Stromal cell of bone marrow (primary cell): ENCODE measurements around the gene PTGES2.
"Not testable (repeated sequence)": the region's sequence is repeated elsewhere in the genome, so short reads cannot be mapped to it uniquely, and the experiment has no call there.

Source experiments
- DNase-seq: peaks from one replicate; pipeline ENCODE4 v3.0.0-alpha.2; 2012; ENCODE audit warnings: low read depth

Gene PTGES2

DNA sequence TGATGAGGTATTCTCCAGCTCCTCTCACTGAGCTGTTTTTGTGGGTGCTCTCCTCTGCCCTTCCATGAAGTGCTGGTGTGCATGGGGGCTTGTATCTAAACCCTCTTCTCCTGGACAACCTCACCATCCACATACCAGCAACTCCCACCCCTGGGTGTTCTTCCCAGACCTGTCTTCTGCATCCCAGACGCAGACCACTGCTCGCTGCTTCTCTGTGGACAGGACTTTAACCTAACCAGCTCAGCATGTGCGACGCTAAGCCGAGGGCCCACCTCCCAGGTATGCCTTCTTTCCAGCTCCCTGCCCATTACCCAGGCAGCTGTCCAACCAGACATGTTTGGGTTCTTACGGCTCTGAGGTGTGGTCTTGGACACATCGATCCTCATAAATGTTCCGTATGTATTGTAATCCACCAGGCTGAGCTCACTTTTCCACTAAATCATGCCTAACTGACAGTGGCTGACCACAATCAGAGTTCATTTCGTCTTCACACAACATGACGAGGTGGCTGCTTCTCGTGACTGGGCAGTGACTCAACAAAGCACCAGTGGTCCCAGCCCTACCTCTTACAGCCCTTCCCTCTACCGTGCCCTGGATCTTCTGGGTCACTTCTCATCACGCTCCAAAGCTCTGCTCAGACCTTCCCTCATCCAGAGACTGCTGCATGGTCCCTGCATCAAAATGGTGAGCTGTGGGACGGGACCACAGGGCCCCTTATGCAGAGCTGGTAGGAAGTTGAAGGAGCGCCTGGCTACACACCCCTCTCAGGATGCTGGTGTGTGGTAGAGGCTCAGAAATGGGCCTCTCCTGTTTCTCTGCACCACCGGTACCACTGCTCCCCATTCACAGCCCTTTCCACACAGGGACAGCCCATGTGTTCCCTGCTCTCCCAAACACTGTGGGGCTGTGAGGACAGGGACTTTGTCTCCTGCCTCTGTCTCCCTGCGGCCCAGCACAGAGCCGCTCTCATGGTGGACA, 9.6 kb upstream of the PTGES2 start:
- no peak for DNase-seq

DNA sequence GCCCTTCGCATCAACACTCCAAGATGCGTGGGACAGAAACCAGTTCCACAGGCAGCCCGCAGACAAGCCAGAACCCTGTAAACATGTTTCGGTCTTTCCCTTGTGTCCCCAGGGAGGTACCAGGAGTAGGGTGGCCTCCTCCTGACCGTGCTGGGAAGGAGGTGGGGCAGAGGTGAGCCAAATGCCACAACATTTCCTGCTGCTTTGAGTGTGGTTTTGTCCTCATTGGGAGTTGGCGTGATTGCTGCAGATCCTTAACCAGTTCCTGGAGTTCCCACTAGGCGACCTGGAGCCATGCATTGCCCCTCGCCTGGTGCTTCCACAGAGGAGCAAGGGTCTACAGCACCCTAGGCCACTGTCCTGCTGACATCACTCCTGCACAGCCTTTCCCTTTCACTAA, 8.0 kb upstream of the PTGES2 start:
- DNase-seq = not testable (repeated sequence)

DNA sequence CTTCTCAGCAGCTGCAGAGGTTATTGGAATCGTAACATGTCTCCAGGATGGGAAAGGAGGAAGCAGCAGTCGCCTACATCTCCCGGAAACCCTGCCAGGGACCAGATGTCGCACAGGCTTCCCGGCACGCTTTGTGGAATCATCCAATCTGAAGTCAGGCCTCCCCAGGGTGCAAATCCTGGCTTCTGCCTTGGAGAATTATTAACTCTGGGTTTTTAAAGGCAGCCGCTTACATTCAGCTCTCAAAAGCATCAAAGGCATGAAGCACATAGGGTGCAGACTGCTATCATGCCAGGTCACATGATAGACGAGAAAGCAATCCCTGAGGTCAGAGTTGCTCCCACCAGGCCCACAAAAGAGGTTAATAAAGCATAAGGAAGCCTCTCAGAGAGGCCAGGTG, 4.6 kb upstream of the PTGES2 start:
- DNase-seq = not testable (repeated sequence)

DNA sequence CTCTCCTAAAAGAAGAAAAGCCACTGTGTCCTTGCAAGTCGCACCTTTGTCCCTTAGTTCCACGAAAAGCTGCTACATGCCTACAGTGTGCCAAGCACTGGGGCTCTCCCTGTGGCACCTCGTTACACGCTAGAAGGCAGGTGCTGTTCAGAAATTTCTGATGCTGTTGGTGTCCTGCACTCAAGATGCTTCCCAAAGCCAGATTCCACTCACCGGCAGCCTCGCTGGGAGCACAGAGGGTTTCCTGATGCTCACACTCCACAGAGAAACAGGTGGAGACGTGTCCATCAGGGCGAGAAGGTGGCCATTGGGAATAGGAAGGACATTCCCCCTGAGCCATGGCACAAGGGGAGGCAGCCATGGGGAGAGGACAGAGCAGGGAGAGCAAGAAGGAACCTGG, 3.8 kb upstream of the PTGES2 start:
- DNase-seq = not testable (repeated sequence)

DNA sequence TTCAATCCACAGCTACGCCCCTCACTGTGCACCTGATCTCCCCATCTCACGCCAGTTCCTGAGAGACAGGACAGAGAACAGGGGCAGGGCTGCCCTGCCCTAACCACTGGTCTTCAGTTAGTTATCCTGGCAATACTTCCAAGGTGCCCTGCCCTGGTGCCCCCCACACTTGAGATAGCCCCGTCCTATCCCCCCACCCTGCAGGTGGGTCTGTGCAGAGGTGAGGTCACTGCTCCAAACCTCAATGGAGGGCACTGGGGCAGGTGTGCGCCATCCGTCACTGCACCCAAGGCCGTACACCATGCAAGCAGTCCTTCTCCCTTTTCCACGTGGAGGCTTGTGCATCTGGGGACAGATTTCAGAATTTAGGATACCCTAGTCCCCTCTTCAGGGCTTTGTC, 3.1 kb upstream of the PTGES2 start:
- not testable (repeated sequence) for DNase-seq

DNA sequence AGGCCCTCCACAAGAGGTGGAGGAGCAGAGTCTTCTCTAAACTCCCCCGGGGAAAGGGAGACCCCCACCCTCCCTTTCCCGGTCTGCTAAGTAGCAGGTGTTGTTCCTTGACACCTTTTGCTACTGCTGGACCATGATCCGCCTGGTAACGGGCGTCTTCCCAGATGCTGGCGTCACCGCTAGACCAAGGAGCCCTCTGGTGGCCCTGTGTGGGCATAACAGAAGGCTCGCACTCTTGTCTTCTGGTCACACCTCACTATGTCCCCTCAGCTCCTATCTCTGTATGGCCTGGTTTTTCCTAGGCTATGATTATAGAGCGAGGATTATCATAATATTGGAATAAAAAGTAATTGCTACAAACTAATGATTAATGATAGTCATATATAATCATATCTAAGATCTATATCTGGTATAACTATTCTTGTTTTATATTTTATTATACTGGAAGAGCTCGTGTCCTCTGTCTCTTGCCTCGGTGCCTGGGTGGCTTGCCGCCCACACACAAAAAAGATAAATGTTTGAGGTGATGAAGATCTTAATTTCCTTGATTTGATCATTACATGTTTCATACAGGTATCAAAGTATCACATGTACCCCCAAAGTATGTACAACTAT, 2.6 kb upstream of the PTGES2 start:
- DNase-seq = not testable (repeated sequence)

DNA sequence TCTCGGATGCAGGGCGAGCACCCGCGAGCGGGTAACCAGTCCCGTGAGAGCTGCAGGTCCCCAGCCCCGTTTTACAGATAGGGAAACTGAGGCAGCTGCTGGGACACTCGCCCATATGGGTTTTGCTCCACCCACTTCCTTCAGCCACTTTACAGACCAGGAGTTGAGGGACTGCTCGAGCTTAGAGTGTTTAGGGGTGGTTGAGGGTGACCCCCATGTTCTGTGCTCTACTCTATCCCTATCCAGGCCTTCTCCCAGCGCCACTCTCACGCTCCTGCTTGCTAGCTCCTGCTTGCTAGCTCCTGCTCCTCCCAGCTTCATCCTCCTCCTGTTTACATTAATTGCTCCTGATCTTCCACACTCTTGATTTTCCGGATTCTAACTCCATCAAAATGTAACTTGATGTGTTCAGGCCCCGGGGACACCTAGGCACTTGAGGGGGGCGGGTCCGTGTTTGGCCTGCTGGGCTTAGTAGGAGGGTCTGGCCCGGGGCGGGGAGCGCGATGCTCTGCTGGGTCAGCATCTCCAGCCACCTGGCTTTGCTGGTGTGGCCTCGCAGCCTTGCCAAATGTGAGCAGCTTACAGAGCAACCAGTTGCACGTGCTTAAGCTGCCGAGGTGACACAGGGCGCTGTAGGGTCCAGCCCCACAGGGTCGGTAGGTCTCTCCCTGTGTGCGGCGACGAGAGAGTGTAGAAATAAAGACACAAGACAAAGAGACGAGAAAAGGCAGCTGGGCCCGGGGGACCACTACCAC, 1.5 kb upstream of the PTGES2 start:
- no peak for DNase-seq

DNA sequence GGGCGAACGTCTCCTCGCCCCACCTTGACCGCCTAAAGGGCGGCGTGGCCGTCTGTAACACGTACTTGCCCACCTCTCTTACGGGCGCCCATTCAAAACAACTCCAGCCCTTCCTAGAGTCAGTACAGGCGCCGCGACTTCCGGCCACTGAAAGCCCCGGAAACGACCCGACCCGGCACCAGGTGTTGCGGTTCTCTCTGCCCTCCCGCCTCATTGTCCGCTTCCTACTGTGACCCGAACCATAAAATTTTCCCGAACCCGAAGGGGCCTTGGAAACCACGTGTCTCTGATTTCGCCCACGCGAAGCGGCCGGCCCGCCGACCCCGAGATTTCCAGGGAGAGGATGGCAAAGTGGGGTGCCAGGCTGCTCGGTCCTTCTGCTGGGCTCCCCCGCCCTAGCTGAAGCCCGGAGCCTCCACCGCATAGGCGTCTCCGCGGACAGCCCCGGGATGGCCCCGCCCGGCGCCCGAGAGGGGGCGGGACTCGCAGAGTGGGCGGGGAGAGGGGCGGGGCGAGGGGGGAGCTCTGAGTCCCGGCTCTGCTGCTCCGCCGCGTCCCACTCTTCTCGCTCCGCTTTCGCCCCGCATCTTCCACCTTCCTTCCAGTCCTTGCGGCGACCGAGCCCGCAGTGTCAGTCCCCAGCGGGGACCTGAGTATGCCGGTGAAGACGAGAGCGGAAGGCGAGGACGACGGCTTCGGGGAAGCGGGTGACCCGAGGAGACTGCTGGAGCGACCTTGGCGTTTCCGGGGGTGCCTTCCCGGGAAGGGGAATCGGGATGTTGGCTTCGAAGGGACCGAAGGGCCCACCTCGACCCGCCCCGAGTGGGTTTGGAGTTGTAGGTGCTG, 684 bp upstream of the PTGES2 start:
- peak; percentile 87 for DNase-seq

DNA sequence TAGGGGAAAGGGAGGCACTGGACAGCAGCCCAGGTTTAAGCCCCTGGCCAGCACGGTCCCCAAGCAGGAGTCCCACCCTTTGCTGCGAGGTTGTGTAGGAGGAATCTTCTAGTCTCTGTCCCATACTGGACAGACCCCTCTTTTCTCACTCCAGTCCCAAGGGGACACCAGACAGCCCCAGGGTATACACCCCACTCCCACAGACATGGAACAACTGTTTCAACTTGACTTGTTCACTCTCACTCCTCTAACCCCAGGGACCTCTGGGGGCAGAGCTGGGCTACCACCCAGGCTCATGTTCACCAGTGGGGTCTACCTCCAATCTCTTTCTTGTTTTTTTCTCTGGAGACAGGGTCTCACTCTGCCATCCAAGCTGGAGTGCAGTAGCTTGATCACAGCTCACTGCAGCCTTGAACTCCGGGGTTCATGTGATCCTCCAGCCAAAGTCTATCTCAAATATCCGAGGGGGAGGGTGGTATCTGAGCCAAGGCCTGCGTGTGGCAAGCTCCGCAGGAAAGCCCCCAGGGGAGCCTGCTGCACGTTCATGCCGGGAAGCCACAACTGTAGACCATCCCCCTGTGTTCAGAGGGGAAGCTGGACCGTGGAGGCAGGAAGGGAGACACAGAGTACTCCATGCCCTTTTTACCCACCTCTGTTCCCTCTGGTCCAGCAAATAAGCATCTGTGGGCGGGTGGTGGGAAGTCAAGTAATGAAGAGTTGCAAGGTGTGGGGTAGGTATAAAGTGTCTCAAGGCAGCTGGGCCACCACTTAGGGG, 1.8 kb downstream of the PTGES2 start:
- no peak for DNase-seq

DNA sequence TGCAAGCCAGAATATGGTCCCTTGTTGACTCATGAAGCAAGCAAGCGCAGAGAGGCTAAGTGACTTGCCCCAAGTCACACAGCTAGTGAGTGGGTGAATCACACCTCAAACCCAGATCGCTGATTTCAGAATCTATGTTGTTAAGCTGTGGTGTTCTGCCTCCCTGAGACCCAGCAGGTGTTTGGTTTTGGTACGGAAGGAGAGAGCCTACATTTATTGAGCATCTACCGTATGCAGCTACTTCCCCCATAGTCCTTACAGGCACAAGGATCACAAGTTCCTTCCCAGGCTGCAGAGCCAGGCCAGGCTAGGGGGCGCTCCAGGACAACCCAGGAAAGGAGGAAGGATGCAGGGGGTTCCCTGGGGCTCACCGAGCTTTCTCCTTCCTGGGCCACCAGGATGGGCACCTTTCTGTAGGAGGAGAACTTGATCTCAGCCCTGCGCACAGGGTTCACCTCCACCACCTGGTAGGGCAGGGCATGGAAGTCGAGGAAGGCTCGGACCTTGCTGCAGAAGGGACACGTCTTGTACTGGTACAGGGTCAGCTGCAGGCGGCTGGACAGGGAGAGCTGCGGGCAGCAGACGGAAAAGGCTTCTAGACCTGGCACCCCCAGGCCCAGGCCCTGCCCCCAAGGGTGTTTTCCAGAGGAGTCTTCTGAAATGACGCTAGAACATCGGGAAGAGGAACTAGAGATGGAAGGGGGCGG, 2.5 kb downstream of the PTGES2 start:
- DNase-seq = peak; percentile 20

DNA sequence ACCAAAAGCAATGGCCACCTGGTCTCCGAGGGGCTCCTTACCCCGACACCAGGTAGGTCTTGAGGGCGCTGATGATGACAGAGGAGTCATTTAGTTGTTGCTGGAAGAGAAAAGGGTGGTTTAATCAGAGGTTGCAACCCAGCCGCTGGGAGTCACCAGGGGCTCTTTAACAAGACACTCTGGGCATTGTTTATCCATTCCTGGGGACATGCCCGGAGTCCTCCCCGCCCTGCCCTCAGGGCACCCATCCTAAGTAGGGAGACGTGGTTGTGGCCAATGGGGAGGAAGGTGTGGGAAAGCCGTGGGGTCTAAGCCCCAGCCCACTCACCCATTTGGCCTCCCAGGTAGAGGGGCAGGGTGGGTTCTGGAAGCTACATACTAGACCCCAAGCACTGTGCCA, 3.1 kb downstream of the PTGES2 start:
- DNase-seq = no peak

DNA sequence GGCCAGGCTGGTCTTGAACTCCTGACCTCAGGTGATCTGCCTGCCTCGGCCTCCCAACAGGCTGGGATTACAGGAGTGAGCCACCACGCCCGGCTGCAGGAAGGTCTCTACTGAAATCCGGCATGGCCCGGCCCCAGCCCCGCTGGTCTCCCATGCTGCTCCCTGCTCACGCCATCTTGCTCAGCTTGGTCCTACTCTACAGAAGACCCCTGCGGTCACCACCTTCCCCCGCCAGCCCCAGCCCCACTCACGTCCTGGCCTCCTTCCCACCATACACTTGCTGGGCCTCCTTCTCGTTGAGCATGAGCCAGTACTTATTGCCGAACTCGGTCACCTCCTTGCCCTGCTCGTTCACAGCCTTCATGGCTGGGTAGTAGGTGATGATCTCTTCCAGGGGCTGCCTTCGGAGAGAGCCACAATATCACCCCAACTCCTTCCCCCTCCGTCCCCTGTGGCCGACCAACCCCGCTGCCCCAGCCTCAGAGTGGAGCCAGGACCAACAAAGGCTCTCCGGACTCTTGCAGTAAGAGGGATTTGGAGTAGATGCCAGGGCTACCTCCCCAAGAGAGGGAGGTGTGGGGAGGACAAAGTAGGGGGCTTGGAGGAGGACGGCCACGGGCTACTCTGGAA, 4.0 kb downstream of the PTGES2 start:
- DNase-seq = no peak

DNA sequence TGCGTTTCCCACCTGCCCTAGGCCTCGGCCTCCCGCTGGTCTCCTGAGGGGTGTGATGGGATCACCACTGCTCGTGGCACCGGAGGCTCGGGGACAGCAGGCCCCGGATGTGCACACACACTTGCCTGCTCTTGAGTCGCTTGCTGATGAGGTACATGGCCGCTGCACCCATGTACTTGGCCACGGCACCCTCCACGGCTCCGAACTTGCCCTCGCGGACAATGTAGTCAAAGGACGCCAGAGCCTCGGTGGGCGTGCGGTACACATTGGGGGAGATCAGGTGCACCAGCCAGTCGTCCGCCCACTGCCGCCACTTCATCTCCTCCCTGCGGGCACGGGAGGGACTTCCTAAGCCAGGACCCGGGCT, 4.7 kb downstream of the PTGES2 start:
- no peak for DNase-seq

DNA sequence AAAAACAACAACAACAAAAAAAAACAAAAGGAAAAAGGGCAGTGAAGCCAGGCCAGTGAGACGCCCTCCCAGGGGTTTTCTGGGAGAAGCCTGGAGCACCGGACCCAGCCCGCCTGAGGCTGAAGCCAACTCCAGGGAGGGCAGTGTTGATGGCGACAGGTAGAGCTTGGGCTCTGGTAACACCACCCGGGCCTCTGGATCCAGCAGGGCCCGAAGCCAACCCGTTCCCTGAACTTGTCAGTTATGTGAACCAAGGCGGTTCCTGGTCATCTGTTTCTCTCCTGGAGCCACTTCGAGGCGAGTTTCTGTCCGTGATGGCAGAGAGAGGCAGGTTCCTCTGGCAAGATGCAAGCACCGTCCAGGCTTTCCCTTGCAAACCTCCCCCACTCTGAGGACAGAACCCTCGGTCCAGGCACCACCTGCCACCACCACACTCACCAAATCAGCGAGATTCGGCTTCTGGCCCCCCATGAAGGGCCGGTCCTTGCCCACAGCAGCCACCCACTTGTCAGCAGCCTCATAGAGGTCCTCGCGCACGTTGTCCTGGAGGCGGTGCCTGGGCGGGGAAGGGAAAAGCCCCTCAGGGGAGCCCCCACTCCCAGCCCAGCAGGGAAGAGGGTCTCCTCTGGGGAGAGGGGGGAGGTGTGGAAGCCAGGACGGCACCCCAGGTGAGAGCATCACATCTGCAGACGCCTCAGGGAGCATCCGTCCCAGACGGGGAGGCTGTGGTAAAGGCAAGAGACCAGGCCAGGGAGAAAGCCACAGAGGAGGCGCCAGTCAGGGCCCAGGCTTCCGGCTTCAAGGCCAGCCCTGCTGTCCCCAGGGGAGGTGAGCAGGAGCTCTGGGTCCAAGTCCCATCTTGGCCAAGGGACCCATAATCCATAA, 5.4 kb downstream of the PTGES2 start:
- no peak for DNase-seq

DNA sequence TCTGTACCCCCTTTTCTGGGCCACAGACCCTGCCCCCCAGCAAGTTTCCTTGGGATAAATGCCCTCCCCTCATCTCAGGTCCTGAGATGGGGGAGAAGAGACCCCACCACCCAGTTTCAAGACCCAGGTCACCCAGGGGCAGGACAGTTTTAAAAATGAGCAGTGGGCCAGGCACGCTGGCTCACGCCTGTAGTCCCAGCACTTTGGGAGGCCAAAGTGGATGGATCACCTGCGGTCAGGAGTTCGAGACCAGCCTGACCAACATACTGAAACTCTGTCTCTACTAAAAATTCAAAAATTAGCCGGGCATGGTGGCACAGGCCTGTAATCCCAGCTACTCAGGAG, 6.1 kb downstream of the PTGES2 start:
- no peak for DNase-seq

DNA sequence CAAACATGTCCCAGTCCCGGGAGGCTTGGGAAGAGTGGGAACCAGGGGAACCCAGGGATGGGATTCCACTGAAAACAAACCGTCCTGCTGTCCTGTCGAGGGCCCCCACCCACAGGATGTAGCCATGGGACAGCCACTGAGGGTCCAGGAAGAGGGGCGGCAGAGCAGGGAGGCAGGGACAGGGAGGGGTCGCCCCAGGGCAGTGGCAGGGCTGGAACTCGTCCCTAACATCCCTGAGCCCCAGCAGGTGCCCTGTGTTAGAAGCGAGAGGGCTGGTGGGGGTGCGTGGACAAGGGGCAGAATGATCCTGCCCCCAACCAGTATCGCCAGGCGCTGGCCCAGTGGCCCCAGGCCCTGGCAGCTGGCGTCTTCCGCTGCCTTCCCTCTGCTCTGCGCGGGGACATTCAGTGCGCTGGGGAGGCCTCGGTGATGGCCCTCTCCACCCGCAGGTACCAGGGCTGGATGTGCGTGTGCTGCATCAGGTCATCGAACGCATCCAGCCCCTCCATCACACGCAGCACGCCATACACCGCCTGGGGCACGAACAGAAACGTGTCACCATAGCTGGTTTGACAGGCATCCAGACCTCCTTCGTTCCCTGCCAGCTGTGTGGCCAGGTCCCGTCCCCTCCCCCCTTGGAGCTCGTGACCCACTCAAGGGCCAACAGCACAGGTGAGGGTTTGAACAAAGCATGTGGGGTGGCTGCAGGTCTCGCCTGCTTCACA, 6.6 kb downstream of the PTGES2 start:
- no peak for DNase-seq

DNA sequence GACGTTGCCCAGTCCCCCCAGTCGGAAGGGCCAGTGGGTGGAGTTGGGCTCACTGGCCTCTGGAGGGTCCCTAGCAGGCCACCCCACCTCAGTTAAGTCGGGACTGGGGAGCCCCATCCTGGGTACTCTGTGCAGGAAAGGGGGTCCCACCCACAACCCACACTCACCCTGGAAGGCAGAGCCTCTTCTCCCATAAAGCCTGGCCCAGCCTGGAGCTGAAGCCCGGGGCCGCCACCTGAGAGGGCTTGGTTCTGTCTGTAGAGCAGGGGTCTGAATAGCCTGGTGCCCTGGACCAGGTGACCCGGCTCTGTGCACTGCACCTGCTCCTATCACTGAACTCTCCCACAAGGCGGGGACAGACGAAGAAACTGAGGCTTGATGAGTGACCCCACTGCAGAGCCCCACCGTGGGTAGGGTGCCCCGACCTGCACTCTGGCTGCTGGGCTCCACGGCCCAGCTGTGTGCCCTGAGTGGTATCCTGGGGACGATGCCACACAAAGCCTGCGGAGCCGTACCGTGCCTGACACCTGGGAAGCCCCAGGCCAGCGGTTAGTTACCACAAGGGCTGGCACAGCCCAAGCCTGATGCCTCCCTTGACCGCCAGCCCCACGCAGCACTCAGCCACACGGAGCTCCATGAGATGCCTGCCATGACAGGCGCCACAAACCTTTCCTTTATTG, 7.3 kb downstream of the PTGES2 start:
- DNase-seq = no peak
